HG02870 (cell line): ENCODE results near the gene PRKG1.
"Not testable (repeated sequence)": the region's sequence is repeated elsewhere in the genome, so short reads cannot be mapped to it uniquely, and the experiment has no call there.

Experiments
- ATAC-seq: cut with Tn5 transposase; IDR thresholded peaks from one replicate; pipeline ENCODE4 v1.9.1; 2021; ENCODE audit warnings: mild to moderate bottlenecking, moderate library complexity; ENCODE audit not compliant: unreplicated experiment

Gene PRKG1

GRCh38 chr10:51716981-51717380, 642.7 kb downstream of the PRKG1 start:
- no peak for ATAC-seq

DNA sequence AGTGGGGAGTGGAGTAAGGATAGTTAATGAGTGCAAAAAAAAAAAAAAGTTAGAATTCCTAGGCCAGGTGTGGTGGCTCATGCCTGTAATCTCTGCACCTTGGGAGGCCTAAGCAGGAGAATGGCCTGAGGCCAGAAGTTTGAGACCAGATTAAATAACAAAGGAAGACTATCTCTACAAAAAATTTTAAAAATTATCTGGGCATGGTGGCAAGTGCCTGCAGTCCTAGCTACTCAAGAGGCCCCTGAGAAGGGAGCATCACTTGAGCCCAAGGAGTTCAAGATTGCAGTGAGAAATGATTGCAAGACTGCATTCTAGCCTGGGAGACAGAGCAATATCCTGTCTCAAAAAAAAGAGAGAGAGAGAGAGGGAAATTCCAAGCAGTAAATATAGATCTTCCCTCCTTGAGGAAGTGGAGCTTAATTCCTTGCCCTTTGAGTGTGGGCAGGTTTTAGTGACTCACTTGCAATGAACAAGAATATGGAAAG, 644.6 kb downstream of the PRKG1 start:
- no peak for ATAC-seq

DNA sequence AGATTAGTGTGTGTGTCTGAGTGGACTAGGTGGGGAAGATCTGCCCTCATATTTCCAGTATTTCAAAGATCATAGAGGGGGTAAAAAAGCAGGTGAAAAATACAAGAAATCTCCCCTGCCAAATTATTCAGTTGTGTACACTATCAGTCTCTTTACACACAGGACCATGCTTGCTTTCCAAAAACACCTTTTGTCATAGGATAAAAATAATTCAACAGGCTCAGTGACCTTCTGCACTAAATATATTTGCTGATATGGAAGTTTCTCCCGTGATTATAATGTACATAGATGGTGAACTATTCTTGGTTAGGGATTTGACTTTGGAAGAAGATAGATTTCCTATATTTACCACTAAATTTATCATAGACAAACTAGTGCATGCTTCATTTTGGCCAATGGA, 649.8 kb downstream of the PRKG1 start:
- ATAC-seq = no peak

- no peak for ATAC-seq
Observed at GRCh38 chr10:51729822-51730555, 655.7 kb downstream of the PRKG1 start.

- ATAC-seq = no peak
Observed at GRCh38 chr10:51733057-51733456, 658.8 kb downstream of the PRKG1 start.

- no peak for ATAC-seq
Observed at GRCh38 chr10:51743146-51743545, 668.9 kb downstream of the PRKG1 start.

- ATAC-seq = no peak
Observed at GRCh38 chr10:51744235-51745000, 670.1 kb downstream of the PRKG1 start.

- ATAC-seq = no peak
Observed at GRCh38 chr10:51745397-51745796, 671.1 kb downstream of the PRKG1 start.

GRCh38 chr10:51747216-51747615, 672.9 kb downstream of the PRKG1 start:
- no peak for ATAC-seq

GRCh38 chr10:51748959-51749358, 674.7 kb downstream of the PRKG1 start:
- ATAC-seq = no peak

DNA sequence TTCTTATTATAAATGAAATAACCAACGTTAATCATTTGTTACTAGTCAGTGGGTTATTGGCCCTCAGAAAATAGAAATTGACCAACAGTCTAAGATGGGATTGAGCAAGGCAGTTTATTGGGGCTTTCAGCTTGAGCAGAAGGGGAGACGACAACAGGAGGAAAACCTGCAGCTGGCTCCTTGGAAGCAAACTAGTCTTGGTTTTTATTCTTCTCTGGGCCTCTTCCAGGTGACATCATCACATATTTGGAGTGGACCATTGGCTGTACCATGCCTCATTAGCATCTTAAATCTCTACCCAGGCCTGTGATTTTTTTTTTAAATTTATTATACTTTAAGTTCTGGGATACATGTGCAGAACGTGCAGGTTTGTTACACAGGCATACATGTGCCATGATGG, 684.1 kb downstream of the PRKG1 start:
- ATAC-seq = no peak

- ATAC-seq = not testable (repeated sequence)
Observed at GRCh38 chr10:51758838-51759237, 684.6 kb downstream of the PRKG1 start.

DNA sequence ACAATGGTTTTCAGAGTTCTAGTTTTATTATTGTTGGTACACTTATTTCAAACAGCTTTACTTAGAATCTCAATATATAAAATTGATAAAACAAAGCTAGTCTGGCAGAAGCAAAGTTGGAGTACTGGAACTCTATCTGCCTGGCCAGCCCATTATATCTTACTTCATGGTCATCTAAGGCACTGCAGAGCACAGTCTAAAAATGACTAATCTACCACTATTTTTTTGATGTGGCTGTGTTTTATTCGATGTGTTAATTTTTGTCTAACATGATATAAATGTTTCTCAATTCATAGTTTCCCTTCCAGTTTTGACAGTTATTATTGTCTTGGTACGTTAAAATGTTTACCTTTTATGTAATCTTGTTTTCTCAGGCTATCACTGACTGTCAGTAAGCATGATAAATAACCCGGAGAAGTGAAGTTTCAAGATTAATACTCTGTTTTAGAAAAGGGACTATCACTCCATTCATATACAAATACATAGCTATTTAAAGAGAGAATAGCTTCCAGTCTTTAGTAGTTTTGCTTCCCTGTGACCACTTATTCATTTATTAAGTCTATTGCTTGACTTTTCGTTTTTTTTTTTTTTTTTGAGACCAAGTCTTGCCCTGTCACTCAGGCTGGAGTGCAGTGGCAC, 685.7 kb downstream of the PRKG1 start:
- peak; percentile 65 for ATAC-seq

GRCh38 chr10:51760864-51761640, 686.8 kb downstream of the PRKG1 start:
- no peak for ATAC-seq

DNA sequence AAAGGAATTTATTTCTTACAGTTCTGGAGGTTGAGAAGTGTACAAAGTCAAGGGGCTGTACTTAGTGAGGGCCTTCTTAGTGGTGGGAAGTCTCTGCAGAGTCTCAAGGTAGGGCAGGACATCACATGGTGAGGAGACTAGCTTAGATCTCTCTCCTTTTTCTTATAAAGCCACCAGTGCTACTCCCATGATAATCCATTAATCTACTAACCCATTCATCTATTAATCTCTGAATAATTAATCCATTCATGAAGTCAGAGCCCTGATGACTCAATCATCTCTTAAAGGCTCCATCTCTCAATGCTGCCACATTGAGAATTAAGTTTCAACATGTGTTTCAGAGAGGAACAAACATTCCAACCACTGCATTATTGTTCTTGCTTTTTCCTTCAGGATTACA, 689.5 kb downstream of the PRKG1 start:
- ATAC-seq = no peak

- ATAC-seq = no peak
Observed at GRCh38 chr10:51765284-51765971, 691.1 kb downstream of the PRKG1 start.

GRCh38 chr10:51766423-51767102, 692.3 kb downstream of the PRKG1 start:
- ATAC-seq = no peak

- ATAC-seq = no peak
Observed at GRCh38 chr10:51767103-51767763, 692.9 kb downstream of the PRKG1 start.

GRCh38 chr10:51768886-51769465, 694.7 kb downstream of the PRKG1 start:
- ATAC-seq = no peak
